Trophoblast cell (in vitro differentiated cells and primary cell): ENCODE data around the gene NHLRC4.

Experiments
- DNase-seq, 2 donors: peaks; one replicate each; pipeline ENCODE4 v3.0.0-alpha.2; 2016
- H2AFZ ChIP-seq: 2 replicates; pipeline ENCODE4 v1.6.1; 2013; ENCODE audit warnings: low read length, moderate library complexity, mild to moderate bottlenecking; ENCODE audit not compliant: insufficient read depth, poor library complexity
- H2AK5ac ChIP-seq: 2 replicates; pipeline ENCODE4 v1.6.1; 2013; ENCODE audit warnings: mild to moderate bottlenecking, low read length
- H2BK120ac ChIP-seq: 2 replicates; pipeline ENCODE4 v1.6.1; 2013; ENCODE audit warnings: low read length, mild to moderate bottlenecking, moderate library complexity; ENCODE audit not compliant: insufficient read depth, poor library complexity
- H2BK12ac ChIP-seq: 2 replicates; pipeline ENCODE4 v1.6.1; 2013; ENCODE audit warnings: mild to moderate bottlenecking, low read length, moderate library complexity
- H2BK5ac ChIP-seq: 2 replicates; pipeline ENCODE4 v1.6.1; 2013; ENCODE audit warnings: low read length, low read depth, moderate library complexity, mild to moderate bottlenecking; ENCODE audit not compliant: poor library complexity
- H3K14ac ChIP-seq: 2 replicates; pipeline ENCODE4 v1.6.1; 2013; ENCODE audit warnings: mild to moderate bottlenecking, low read length
- H3K18ac ChIP-seq: 2 replicates; pipeline ENCODE4 v1.6.1; 2013; ENCODE audit warnings: mild to moderate bottlenecking, low read length
- H3K23ac ChIP-seq: 2 replicates; pipeline ENCODE4 v1.6.1; 2013; ENCODE audit warnings: low read length
- H3K27ac ChIP-seq: 2 replicates; pipeline ENCODE4 v1.5.1; 2013; ENCODE audit warnings: low read depth, mild to moderate bottlenecking, inconsistent platforms, low read length, moderate library complexity
- H3K27me3 ChIP-seq: 2 replicates; pipeline ENCODE4 v1.6.1; 2013; ENCODE audit warnings: inconsistent platforms, mild to moderate bottlenecking, low read length, moderate library complexity; ENCODE audit not compliant: insufficient read depth
- H3K36me3 ChIP-seq, 2 experiments: 1 replicate in 1 of 2; 2 replicates in 1 of 2; pipeline ENCODE4 v1.6.1; 2013; ENCODE audit warnings: low read length in 2 of 2, mild to moderate bottlenecking in 2 of 2, moderate library complexity in 1 of 2; ENCODE audit not compliant: insufficient read depth in 2 of 2, control insufficient read depth in 1 of 2
- H3K4ac ChIP-seq: 2 replicates; pipeline ENCODE4 v1.6.1; 2013; ENCODE audit warnings: low read depth, mild to moderate bottlenecking, low read length, moderate library complexity
- H3K4me1 ChIP-seq, 2 experiments: 1 replicate in 1 of 2; 2 replicates in 1 of 2; pipeline ENCODE4 v1.6.1; 2013; ENCODE audit warnings: low read length in 2 of 2, mild to moderate bottlenecking in 2 of 2, moderate library complexity in 1 of 2; ENCODE audit not compliant: insufficient read depth in 2 of 2, control insufficient read depth in 1 of 2
- H3K4me2 ChIP-seq: 2 replicates; pipeline ENCODE4 v1.6.1; 2013; ENCODE audit warnings: inconsistent platforms, mild to moderate bottlenecking, low read length, moderate library complexity
- H3K4me3 ChIP-seq: 2 replicates; pipeline ENCODE4 v1.5.1; 2013; ENCODE audit warnings: mild to moderate bottlenecking, low read depth, low read length, inconsistent platforms
- H3K79me1 ChIP-seq: one replicate; pipeline ENCODE4 v1.6.1; 2013; ENCODE audit warnings: low read length
- H3K79me2 ChIP-seq: 2 replicates; pipeline ENCODE4 v1.6.1; 2013; ENCODE audit warnings: low read length, mild to moderate bottlenecking; ENCODE audit not compliant: control insufficient read depth, insufficient read depth, poor library complexity
- H3K9ac ChIP-seq: 2 replicates; pipeline ENCODE4 v1.6.1; 2013; ENCODE audit warnings: mild to moderate bottlenecking, low read length
- H3K9me3 ChIP-seq: 2 replicates; pipeline ENCODE4 v1.6.1; 2013; ENCODE audit warnings: low read depth, mild to moderate bottlenecking, control low read depth, inconsistent platforms, low read length; ENCODE audit not compliant: insufficient read depth
- H4K12ac ChIP-seq: 2 replicates; pipeline ENCODE4 v1.6.1; 2013; ENCODE audit warnings: low read depth, mild to moderate bottlenecking, low read length, moderate library complexity
- H4K8ac ChIP-seq: 2 replicates; pipeline ENCODE4 v1.6.1; 2013; ENCODE audit warnings: low read depth, mild to moderate bottlenecking, low read length, moderate library complexity
- H4K91ac ChIP-seq: one replicate; pipeline ENCODE4 v1.6.1; 2013; ENCODE audit warnings: low read depth, mild to moderate bottlenecking, low read length, moderate library complexity
- WGBS: extraction: QIAGEN DNeasy Blood & Tissue Kit; methylation state at CpG from one replicate; pipeline ENCODE4 v1.1.7; 2013; ENCODE audit warnings: missing lambda C conversion rate; ENCODE audit not compliant: insufficient read length, insufficient coverage; ENCODE audit errors: extremely low coverage; 5-methylcytosine and 5-hydroxymethylcytosine counted together

The NHLRC4 gene

DNA sequence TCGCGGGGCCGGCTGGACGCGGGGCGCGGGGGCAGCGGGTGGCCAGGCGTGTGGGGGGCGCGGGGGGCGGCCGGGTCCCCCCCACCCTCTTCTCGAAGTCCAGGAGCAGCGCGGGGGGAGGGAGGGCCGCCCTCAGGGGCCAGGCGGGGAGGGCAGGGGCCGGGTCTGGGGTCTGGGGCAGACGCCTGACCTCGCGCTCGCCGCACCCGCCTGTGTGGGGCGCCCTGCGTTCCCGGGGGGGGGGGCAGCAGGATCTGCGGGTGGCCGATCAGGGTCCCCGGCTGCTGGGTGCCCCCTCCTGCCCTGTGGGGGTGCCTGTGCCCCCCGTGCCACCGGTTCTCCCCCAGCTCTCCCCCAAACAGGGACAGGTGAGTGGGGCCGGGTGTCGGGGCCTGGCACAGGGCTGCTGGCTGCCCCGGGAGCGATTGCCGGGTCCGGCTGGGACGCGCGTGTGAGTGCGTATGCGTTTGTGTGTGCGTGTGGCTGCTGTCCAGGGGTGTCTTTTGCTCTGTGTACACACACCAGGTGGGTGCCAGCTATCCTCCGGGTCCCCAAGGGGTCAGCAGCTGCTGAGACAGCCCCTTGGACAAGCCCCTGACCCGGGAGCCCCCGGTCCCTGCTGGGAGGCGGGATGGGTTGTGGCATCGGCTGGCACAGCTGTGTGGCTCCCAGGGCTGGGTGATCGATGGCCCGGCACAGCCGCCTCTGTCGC, 5.9 kb upstream of the NHLRC4 start:
- peaks cover 11% of the 10 kb centered on the region in 2 experiments for H3K4me1 ChIP-seq
- peaks cover 6% of the 10 kb centered on the region for H3K9me3 ChIP-seq
- DNase-seq = no peak
- no peak overlapping the region for H4K91ac ChIP-seq
- H3K27ac ChIP-seq = no peak overlapping the region
- H3K27me3 ChIP-seq = peaks cover 36% of the 10 kb centered on the region
- H3K4me3 ChIP-seq = no peak overlapping the region
- H3K79me1 ChIP-seq = no peaks in the 10 kb centered on the region
- no peak overlapping the region for H4K12ac ChIP-seq
- H2BK120ac ChIP-seq = no peak overlapping the region
- no peak overlapping the region for H2BK5ac ChIP-seq
- no peak overlapping the region for H3K18ac ChIP-seq
- no peak overlapping the region for H3K9ac ChIP-seq
- no peak overlapping the region for H2BK12ac ChIP-seq
- no peak overlapping the region for H3K23ac ChIP-seq
- no peak overlapping the region for H3K4ac ChIP-seq
- no peaks in the 10 kb centered on the region for H3K36me3 ChIP-seq
- H2AK5ac ChIP-seq = no peak overlapping the region
- no peaks in the 10 kb centered on the region for H3K79me2 ChIP-seq
- H3K14ac ChIP-seq = no peak overlapping the region
- H3K4me2 ChIP-seq = no peak overlapping the region
- H2AFZ ChIP-seq = no peak overlapping the region
- H4K8ac ChIP-seq = no peak overlapping the region
- no CpG with 5 or more reads among the region's 54 CpGs for WGBS

DNA sequence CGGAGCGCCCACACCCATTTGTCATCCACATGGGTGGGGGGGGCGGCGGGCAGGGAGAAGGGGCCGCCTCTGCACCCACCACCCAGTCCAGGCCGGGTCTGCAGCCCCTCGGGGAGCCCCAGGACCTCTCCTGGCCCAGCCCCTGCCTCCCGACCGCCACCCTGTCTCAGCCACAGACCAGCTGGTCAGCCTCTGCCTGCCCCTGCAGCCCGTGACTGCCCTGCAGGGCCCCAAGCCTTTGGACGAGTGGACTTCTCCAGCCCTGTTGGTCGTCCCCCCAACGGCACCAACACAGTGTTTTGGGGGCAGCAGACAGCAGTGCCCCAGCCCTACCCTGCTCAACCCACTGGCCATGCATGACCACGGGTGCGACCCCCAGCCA, 5.4 kb upstream of the NHLRC4 start:
- DNase-seq = no peak
- Histone ChIP-seq H2BK120ac (no peak overlapping the region), H2BK5ac (no peak overlapping the region), H3K14ac (no peak overlapping the region), H3K27ac (no peak overlapping the region), H4K91ac (no peak overlapping the region), H3K79me2 (no peaks in the 10 kb centered on the region), H3K9ac (no peak overlapping the region), H3K4ac (no peak overlapping the region), H3K36me3 (no peaks in the 10 kb centered on the region), H3K9me3 (peaks cover 6% of the 10 kb centered on the region), H2BK12ac (no peak overlapping the region), H3K18ac (no peak overlapping the region), H2AFZ (no peak overlapping the region), H2AK5ac (no peak overlapping the region), H3K23ac (no peak overlapping the region), H3K79me1 (peaks cover 1% of the 10 kb centered on the region), H3K27me3 (peaks cover 36% of the 10 kb centered on the region), H4K8ac (no peak overlapping the region), H4K12ac (no peak overlapping the region), H3K4me1 (peaks cover 16 to 17% of the 10 kb centered on the region in 2 experiments), H3K4me2 (no peak overlapping the region), H3K4me3 (no peak overlapping the region)
- WGBS = no CpG with 5 or more reads among the region's 15 CpGs

DNA sequence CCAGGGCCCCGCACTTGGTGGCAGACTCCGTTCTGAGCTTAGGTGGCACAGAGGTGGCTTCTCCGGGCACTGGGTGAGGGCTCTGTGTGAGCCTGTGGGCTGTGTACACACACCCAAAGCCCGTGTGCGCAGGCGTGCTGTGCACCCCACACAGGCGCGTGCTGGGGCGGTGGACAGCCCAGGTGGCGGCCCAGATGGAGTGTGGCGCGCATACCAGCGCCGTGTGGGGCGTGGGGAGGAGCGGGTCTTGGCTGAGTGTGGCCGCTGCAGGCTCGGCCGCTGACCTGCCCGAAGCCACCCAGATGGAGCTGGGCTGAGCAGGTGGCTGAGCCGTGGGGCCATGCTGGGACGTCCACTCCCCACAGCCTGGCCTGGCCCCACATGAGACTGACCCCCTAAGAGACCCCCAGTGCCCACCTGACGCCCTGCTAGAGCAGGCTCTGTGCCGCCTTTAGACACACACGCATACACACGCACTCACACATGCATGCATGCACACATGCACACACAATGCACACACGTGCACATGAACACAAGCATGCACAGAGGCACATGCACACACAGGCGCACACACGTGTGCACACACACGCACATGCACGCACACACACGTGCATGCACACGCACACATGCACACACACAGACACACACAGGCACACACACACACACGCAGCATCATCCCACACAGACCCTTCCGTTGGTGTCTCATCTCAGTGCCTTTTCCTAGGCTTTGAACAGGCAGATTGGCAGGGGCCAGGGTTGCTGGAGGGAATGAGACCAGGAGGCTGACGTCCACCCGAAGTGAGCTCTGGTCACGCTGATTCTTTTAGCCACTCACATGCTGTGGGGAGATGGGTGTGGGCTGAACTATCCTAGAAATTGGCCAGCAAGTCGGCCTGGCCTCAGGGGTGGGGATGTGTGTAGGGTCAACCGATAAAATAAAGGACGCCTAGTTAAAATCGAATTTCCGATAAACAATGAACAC, 4.6 kb upstream of the NHLRC4 start:
- Histone ChIP-seq H2BK12ac (no peak overlapping the region), H2AFZ (no peak overlapping the region), H3K4me3 (peak overlapping the region; percentile 38), H3K4ac (no peak overlapping the region), H2BK120ac (no peak overlapping the region), H3K27ac (no peak overlapping the region), H2BK5ac (no peak overlapping the region), H3K4me1 (peaks cover 23 to 24% of the 10 kb centered on the region in 2 experiments), H3K4me2 (no peak overlapping the region), H3K23ac (no peak overlapping the region), H3K79me2 (no peaks in the 10 kb centered on the region), H3K79me1 (peaks cover 4% of the 10 kb centered on the region), H2AK5ac (no peak overlapping the region), H4K91ac (no peak overlapping the region), H3K27me3 (peaks cover 36% of the 10 kb centered on the region), H3K9ac (no peak overlapping the region), H4K12ac (no peak overlapping the region), H3K36me3 (no peaks in the 10 kb centered on the region), H3K9me3 (peaks cover 6% of the 10 kb centered on the region), H3K18ac (no peak overlapping the region), H4K8ac (no peak overlapping the region), H3K14ac (no peak overlapping the region)
- DNase-seq = no peak
- no CpG with 5 or more reads among the region's 43 CpGs for WGBS

DNA sequence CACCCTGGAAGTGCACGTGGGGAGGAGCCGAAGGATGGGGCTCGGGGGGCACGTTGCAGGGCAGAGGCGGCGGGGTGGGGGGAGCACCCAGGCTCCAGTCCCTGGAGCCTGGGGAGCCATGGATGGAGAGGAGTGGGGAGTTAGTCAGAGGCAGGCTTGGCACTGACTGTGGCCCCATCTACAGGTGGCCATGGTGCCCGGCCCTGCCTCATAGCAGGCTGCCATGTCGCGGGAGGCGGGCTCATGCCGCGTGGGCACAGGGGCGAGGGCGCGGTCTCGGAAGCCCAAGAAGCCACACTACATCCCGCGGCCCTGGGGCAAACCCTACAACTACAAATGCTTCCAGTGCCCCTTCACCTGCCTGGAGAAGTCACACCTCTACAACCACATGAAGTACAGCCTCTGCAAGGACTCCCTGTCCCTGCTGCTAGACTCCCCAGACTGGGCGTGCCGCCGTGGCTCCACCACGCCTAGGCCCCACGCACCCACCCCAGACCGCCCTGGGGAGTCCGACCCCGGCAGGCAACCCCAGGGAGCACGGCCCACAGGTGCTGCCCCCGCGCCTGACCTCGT, 3.6 kb upstream of the NHLRC4 start:
- no peak overlapping the region for H3K27ac ChIP-seq

More for the DNA sequence above, 3.6 kb upstream of the NHLRC4 start:
- Histone ChIP-seq H3K9me3 (peaks cover 6% of the 10 kb centered on the region), H2AK5ac (no peak overlapping the region), H3K4me3 (no peak overlapping the region), H4K91ac (no peak overlapping the region), H3K4me2 (no peak overlapping the region), H3K14ac (no peak overlapping the region), H3K23ac (no peak overlapping the region), H2AFZ (no peak overlapping the region), H3K27me3 (peaks cover 34% of the 10 kb centered on the region), H3K18ac (no peak overlapping the region), H2BK12ac (no peak overlapping the region), H3K4me1 (peaks cover 23 to 24% of the 10 kb centered on the region in 2 experiments), H2BK120ac (no peak overlapping the region), H2BK5ac (no peak overlapping the region), H3K9ac (no peak overlapping the region), H3K79me2 (no peaks in the 10 kb centered on the region), H3K79me1 (peaks cover 4% of the 10 kb centered on the region), H3K36me3 (no peaks in the 10 kb centered on the region), H3K4ac (no peak overlapping the region), H4K12ac (no peak overlapping the region), H4K8ac (no peak overlapping the region)
- no peak for DNase-seq
- no CpG with 5 or more reads among the region's 30 CpGs for WGBS
